Measurements from ENCODE around the gene GRAMD1B.

The GRAMD1B gene

GRCh38 chr11:123594921-123595320 is 164.9 kb downstream of the GRAMD1B start:
- DNase-seq: no peak

DNA sequence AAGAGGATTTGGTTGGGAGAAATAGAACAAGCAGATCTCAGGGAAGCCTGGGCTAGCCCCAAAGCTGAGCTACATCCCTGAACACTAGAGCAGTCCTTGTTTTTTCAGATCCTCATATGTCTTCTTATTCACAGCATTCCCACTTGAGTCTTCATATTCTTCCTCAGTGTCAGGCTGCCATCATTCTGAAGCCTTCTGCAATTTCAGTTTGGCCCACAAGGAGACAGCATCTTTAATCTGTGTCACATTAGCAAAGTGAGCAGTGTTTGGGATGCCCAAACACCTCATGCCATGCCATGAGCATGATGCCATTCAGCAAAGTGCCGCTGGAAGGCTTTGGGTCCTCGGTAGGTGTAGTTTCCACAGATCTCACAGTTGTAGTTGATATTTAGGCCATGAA is 167.8 kb downstream of the GRAMD1B start:
- DNase-seq: no peak

GRCh38 chr11:123601136-123601535 is 171.1 kb downstream of the GRAMD1B start:
- no peak for DNase-seq

DNA sequence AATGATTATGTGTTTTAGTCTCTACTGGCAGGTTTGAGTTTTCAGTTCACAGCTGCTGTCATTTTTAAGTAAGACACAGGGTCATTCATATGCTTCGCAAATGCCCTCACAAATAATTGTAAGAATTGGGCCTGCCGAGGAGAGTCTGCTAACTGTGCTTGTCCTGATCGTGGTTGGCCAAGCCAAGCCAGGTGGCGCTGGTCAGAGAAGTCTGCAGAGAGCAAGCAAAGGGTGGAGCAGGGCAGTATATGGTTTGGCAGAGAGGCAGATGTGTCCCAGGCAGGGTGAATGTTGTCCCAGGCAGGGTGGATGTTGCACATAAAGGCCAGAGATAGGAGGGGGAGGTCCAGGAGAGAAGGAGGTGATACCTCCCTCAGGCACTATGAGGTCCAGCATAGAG is 171.7 kb downstream of the GRAMD1B start:
- no peak for DNase-seq

GRCh38 chr11:123603666-123604065 is 173.6 kb downstream of the GRAMD1B start:
- DNase-seq: no peak

DNA sequence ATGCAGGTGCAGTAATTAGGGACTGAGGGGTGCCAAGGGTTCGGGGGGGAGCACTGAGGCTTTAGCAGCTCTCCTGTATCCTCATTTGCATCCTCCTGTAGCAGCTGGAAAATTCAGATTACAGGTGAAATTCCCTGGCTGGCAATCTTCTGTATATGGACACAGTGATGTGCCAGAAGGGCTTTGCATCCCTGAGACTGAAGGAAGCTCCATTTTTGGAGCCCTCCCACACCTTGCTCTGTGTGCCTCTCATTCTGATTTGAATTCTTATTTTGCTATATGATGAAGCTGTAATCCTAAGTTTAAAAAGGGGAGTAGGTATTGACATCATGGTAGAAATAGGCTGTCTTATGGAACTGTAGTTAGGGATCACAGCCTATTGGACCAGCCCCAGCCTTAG is 177.7 kb downstream of the GRAMD1B start:
- no peak for DNase-seq

DNA sequence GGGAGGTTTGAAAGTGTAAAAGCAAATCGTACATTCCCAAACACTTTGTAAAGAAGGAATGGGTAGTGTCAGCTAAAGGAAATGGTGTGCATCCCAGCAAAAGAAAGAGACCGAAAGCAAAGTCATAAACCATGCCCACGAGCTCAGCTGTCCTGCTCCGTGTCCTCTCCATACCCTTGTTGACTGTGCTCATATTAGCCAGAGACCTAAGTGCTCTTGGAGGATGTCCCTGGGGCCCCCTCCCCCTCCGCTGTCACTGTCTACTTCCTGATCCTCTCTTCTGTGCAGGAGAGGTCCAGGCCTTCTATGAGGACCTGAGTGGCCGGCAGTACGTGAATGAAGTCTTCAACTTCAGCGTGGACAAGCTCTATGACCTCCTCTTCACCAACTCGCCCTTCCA is 178.3 kb downstream of the GRAMD1B start:
- DNase-seq: no peak

GRCh38 chr11:123608945-123609344 is 178.9 kb downstream of the GRAMD1B start:
- DNase-seq: no peak

DNA sequence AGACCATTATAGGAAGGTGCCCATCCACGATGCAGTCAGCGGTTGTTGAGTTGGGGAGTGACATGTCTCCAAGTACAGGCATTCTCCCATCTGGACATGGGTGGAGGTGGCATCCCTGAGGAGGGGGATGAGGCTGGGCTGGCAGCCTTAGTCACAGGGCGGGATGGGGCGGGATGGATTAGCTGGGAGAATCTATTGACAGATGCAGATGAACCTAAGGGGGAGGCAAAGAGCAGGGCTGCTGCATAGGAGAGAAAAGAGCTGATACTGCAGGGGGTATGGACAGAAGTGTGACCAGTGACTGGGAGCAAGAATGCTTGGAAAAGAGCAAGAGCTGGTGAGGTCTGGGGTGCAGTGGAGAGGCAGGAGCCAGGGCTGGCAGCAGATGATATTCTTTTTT is 181.6 kb downstream of the GRAMD1B start:
- no peak for DNase-seq

DNA sequence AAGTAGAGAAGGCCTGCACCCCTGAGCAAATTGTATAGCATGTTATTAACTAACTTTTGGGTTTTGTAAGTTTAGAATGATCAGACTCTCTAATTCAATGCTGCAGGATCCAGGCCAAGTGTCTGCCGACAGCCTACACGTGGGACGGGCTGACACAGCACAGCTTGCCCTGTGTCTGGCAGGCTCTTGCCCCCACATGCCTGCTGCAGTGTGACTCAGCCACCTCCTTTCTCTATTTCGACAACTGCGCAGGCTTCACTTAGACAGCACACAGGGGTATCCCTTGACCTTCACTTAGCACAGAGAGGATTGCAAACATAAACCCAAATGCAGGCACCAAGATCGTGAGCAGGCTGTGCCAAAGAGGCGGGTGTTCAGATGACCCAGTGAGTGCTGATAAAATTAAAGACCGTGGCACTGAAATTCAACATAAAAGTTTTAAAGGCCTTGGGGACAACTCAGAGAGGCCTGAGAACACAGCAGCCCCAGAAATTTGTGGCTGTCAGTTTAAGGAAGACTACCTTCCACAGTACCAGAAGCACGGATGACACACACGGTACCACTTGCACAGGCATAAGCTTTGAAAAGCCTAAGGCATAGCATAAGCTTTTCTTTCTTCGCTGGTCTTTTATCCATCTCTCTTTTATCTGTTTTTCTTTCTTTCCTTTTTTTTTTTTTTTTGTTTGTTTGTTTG is 186.6 kb downstream of the GRAMD1B start:
- DNase-seq: no peak

GRCh38 chr11:123622576-123622975 is 192.5 kb downstream of the GRAMD1B start:
- no peak for DNase-seq

DNA sequence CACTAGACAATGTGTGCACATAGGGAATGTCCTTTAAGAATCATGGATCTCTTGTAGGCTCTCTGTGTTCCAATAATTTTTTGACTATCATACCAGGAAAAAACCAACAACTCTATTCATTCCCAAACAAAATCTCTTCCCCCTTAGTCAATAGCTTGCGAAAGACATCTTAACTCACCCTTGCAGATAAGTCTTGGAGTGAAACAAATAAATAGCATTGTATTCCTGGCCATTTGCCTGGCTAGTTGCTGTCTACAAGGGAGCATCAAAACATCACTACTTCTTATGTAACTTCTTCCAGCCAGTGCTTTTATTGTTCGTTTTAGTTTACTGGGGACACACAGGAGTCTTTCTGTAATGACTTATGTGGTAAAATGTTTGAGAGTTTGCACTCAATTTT is 194.9 kb downstream of the GRAMD1B start:
- no peak for DNase-seq

GRCh38 chr11:123628936-123629683 is 199.0 kb downstream of the GRAMD1B start:
- no peak for DNase-seq

DNA sequence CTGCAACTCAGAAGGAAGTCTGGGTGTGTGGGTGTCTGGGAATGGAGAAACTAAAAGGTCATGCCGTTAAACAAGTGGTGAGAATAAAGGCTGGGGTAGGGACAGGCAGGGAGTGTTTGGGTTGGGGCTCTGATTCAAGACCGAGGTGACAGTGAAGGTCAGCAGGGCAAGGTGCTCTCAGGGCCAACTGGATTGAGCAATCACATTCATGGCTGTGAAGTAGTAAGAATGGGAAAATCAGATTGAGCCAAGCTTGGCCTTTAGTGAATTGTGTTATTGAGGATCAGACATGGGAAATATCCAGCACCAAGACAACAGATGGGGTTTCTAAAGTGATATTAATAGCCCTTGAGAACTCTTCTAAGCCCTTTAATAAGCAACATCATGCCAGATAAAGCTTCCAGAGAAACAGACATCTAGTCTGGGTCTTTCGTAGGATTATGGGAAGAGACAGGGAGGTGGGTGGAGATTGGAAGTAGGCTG is 200.1 kb downstream of the GRAMD1B start:
- no peak for DNase-seq

DNA sequence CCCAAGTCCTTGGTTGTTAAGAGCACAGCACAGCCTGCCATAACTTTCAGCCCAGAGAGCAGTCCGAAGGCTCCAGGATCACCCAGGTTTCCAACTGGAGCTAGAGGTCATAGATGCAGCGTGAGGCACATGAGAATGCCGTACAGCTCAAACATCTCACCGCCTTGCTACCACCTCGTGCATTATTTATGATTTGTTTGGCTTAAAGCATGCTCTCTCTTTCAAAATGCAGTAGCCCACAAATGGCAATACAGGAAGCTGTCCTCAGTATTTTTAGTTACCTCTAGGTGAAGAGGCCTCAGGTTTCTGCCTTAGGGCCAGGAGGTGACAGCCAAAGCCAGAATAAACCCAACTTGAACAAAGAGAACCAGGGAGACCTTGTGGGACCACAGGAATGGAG is 210.0 kb downstream of the GRAMD1B start:
- no peak for DNase-seq

- DNase-seq: peak; percentile 27
Measured at GRCh38 chr11:123640677-123641494, 210.8 kb downstream of the GRAMD1B start.

GRCh38 chr11:123641495-123641840 is 211.4 kb downstream of the GRAMD1B start:
- no peak for DNase-seq

DNA sequence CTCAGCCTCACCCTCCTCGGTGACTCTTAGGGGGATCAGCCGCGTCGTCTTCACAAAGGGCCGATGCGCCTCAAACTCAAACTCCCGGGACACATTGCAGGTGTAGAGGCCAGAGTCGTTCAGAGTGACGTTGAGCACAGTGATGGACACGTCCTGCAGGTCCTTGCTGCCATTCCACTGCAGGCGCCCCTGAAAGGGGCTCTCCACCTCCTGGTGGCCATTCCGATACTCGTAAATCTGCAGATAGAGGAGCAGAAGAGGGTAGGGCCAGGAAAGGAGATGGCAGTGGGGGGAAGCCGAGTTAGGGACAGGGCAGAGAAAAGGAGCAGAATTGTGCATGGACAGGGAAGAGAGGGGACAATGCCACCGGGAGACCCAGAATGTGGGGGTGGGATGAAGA is 212.4 kb downstream of the GRAMD1B start:
- DNase-seq: no peak

- DNase-seq: no peak
Measured at GRCh38 chr11:123645286-123645975, 215.4 kb downstream of the GRAMD1B start.

- no peak for DNase-seq
Measured at GRCh38 chr11:123650901-123651300, 220.8 kb downstream of the GRAMD1B start.

DNA sequence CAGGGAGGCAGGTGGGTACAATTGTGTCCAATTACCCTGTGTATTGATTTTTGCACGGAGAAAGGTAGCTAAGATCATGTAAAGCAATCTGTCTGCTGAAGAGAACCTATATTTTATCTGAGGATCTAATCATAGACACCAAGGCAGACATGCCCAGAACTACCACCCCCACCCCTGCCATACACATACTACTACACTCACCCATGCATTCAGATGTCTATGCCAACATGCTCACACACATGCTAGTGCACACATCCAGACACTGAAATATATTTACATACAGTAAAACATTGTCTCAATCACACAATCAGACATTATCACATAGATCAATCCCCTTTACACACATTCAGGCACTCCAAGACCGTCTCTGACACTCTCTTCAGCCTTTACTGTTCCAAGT is 222.5 kb downstream of the GRAMD1B start:
- no peak for DNase-seq

DNA sequence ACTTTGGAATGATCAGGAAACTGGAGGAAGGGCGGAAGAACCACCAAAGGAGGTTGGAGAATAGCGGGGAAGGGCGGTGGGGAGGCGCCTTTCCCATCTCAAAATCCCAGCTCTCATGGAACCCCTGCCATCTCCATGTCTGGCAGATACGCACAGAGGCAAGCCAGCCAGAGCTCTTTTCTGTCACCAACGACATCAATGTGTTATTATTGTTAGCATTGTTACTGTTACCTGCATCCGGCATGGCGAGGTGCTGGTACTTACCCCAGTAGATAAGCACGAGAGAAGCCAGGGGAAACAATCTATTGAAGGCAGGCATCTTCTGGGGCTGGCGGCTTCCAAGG is 223.4 kb downstream of the GRAMD1B start:
- DNase-seq: no peak

Measured in effector CD8-positive, alpha-beta T cell (primary cell).